A549 (cell line): ENCODE results near the gene ITGA1. TPM values are rescaled to one million over a fixed set of nuclear protein-coding genes. Genes with fewer than 3 reads are reported as not detected.

Experiments used
- polyA plus RNA-seq, 4 experiments: library from polyadenylated mRNA; depleted of rRNA in 3 of 4; stranded (reverse); fragments of >200 nt; fragmentation: RNase III in 1 of 4; extraction: RNeasy Plus Mini Kit Qiagen cat#74134 plus additional on column Dnase treatment in 1 of 4; gene quantifications; 2 replicates in 3 of 4; 3 replicates in 1 of 4; pipeline ENCODE4 v1.2.3, GENCODE V29; 2011 to 2017
- small RNA-seq, 6 experiments: library from RNA; depleted of rRNA; stranded (forward); fragments of <200 nt; gene quantifications; one replicate each; pipeline ENCODE3, GENCODE V24; 2012

Gene ITGA1
- polyA plus RNA-seq, 2 of the 4 experiments (the other 2 are of a cell fraction), result 1.5 to 5.5 TPM

Small RNAs within 50 kb of the gene (small RNA-seq; reads per million reads assigned to genes)
- 0 reads per million in 6 experiments for gene B3GNTL1P1

Other genes starting within 250 kb of the ITGA1 start
- gene PELO, start within 50 bp of the ITGA1 start, polyA plus RNA-seq (2011; rRNA removed), result 18.9 and 20.1 TPM in 2 replicates
- gene PELO, start within 50 bp of the ITGA1 start, polyA plus RNA-seq (2017; fragmentation: RNase III; extraction: RNeasy Plus Mini Kit Qiagen cat#74134 plus additional on column Dnase treatment), result 15.6 to 16.0 TPM (median 15.6 TPM) in 3 replicates
- gene ITGA2, start 201.4 kb downstream of the ITGA1 start, polyA plus RNA-seq (2011; rRNA removed), result 28.0 and 29.7 TPM in 2 replicates
- gene ITGA2, start 201.4 kb downstream of the ITGA1 start, polyA plus RNA-seq (2017; fragmentation: RNase III; extraction: RNeasy Plus Mini Kit Qiagen cat#74134 plus additional on column Dnase treatment), result 8.5 to 9.7 TPM (median 9.3 TPM) in 3 replicates